RWPE2 (cell line): ENCODE measurements around the gene ANKRD55.

Experiments used
- ATAC-seq: fragments of 200-7000 bp; cut with Tn5 transposase; 3 replicates; pipeline ENCODE4 v1.9.1; 2021; ENCODE audit warnings: low read depth
- DNase-seq: peaks from one replicate; pipeline ENCODE4 v3.0.0-alpha.2; 2020; ENCODE audit warnings: low spot score
- H3K27ac ChIP-seq: fragments of 450-650 bp; 2 replicates; pipeline ENCODE4 v1.5.1; 2017; ENCODE audit warnings: mild to moderate bottlenecking; ENCODE audit not compliant: poor library complexity, severe bottlenecking
- H3K27me3 ChIP-seq: fragments of 250-450 bp; sonication (Bioruptor Pico); 2 replicates; pipeline ENCODE4 v1.5.1; 2021; ENCODE audit warnings: mild to moderate bottlenecking, moderate library complexity; ENCODE audit not compliant: insufficient read depth, poor library complexity, severe bottlenecking
- H3K36me3 ChIP-seq: fragments of 250-450 bp; sonication (Bioruptor Pico); 2 replicates; pipeline ENCODE4 v1.5.1; 2020; ENCODE audit warnings: low read depth, mild to moderate bottlenecking, moderate library complexity
- H3K4me1 ChIP-seq: fragments of 250-450 bp; sonication (Bioruptor Pico); 2 replicates; pipeline ENCODE4 v1.5.1; 2021; ENCODE audit warnings: mild to moderate bottlenecking, moderate library complexity; ENCODE audit not compliant: insufficient read depth, poor library complexity, severe bottlenecking
- H3K4me3 ChIP-seq: fragments of 250-450 bp; sonication (Bioruptor Pico); 2 replicates; pipeline ENCODE4 v1.5.1; 2021; ENCODE audit warnings: mild to moderate bottlenecking, moderate library complexity; ENCODE audit not compliant: severe bottlenecking
- H3K9me3 ChIP-seq: fragments of 250-450 bp; sonication (Bioruptor Pico); 2 replicates; pipeline ENCODE4 v1.5.1; 2021; ENCODE audit warnings: mild to moderate bottlenecking, moderate library complexity; ENCODE audit not compliant: severe bottlenecking
- TF ChIP-seq, protein P1 (sequence below): fragments of 450-650 bp; IDR thresholded peaks from one replicate; pipeline ENCODE4 v1.5.1; 2017; ENCODE audit warnings: mild to moderate bottlenecking, moderate library complexity; ENCODE audit not compliant: poor library complexity, severe bottlenecking

Gene ANKRD55

DNA sequence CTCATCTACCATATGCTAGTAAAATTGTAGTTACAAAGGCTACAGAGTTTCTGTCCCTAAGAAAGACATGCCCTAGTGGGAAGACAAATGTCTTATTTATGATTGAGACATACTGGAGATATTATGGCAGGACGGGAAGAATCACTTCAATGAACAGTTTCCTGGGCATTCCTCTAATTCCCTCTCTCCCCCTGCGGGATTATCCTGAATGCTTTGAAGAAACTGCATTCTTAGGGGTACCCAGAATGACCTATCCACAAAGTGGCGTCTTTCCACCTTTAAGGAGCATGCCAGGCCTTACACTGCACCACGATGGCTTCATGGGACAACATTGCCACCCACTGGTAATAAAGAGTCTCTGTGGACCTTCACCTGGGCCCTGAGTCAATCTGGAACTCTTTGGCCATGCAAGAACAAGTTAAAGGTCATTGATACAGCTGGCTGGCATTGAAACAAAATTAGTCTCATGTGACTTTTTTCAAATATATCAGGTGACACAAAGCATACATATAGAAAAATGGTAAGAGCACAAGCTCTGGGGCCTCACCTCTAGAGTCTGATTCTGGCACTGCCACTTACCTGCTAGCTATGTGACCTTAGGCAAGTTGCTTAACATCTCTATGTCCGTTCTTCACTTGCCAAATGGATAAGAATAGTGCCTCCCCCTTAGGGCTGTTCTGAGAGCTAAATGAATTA lies 32.0 kb downstream of the ANKRD55 start:
- Histone ChIP-seq H3K4me1 (no peaks in the 10 kb centered on the region), H3K27ac (no peak overlapping the region)

GRCh38 chr5:56195016-56195415 lies 38.1 kb downstream of the ANKRD55 start:
- Histone ChIP-seq H3K27me3 (no peaks in the 10 kb centered on the region), H3K9me3 (peaks cover 5% of the 10 kb centered on the region), H3K4me3 (no peak overlapping the region), H3K4me1 (no peaks in the 10 kb centered on the region), H3K36me3 (no peaks in the 10 kb centered on the region), H3K27ac (no peak overlapping the region)
- DNase-seq: no peak
- no peak for ATAC-seq
- TF ChIP-seq, protein P1, sequence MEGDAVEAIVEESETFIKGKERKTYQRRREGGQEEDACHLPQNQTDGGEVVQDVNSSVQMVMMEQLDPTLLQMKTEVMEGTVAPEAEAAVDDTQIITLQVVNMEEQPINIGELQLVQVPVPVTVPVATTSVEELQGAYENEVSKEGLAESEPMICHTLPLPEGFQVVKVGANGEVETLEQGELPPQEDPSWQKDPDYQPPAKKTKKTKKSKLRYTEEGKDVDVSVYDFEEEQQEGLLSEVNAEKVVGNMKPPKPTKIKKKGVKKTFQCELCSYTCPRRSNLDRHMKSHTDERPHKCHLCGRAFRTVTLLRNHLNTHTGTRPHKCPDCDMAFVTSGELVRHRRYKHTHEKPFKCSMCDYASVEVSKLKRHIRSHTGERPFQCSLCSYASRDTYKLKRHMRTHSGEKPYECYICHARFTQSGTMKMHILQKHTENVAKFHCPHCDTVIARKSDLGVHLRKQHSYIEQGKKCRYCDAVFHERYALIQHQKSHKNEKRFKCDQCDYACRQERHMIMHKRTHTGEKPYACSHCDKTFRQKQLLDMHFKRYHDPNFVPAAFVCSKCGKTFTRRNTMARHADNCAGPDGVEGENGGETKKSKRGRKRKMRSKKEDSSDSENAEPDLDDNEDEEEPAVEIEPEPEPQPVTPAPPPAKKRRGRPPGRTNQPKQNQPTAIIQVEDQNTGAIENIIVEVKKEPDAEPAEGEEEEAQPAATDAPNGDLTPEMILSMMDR: no peak

More for the DNA sequence above, 32.0 kb downstream of the ANKRD55 start:
- DNase-seq (no peak), ATAC-seq (peak; percentile 100)
- no peak overlapping the region for H3K4me3 ChIP-seq
- no peaks in the 10 kb centered on the region for H3K36me3 ChIP-seq
- H3K9me3 ChIP-seq: no peaks in the 10 kb centered on the region
- TF ChIP-seq, protein P1: peak; percentile 95
- no peaks in the 10 kb centered on the region for H3K27me3 ChIP-seq

- peaks cover 5% of the 10 kb centered on the region for H3K9me3 ChIP-seq
- H3K36me3 ChIP-seq: no peaks in the 10 kb centered on the region
- TF ChIP-seq, protein P1: no peak
- H3K4me3 ChIP-seq: no peak overlapping the region
- DNase-seq (no peak), ATAC-seq (no peak)
- H3K4me1 ChIP-seq: no peaks in the 10 kb centered on the region
- no peak overlapping the region for H3K27ac ChIP-seq
- H3K27me3 ChIP-seq: no peaks in the 10 kb centered on the region
These were observed 40.9 kb downstream of the ANKRD55 start for GRCh38 chr5:56192246-56192645.

- ATAC-seq: no peak
- TF ChIP-seq, protein P1: no peak
- H3K27me3 ChIP-seq: no peaks in the 10 kb centered on the region
- peaks cover 5% of the 10 kb centered on the region for H3K9me3 ChIP-seq
- H3K27ac ChIP-seq: no peak overlapping the region
- H3K36me3 ChIP-seq: no peaks in the 10 kb centered on the region
- H3K4me3 ChIP-seq: no peak overlapping the region
- no peaks in the 10 kb centered on the region for H3K4me1 ChIP-seq
- no peak for DNase-seq
These were observed 41.5 kb downstream of the ANKRD55 start for GRCh38 chr5:56191656-56192055.

GRCh38 chr5:56190497-56190896 lies 42.6 kb downstream of the ANKRD55 start:
- DNase-seq (no peak), ATAC-seq (peak; percentile 68; the same call in 2 of the 3 replicates)

More at GRCh38 chr5:56190497-56190896, 42.6 kb downstream of the ANKRD55 start:
- TF ChIP-seq, protein P1: no peak
- H3K27me3 ChIP-seq: no peaks in the 10 kb centered on the region
- no peaks in the 10 kb centered on the region for H3K4me1 ChIP-seq
- no peak overlapping the region for H3K4me3 ChIP-seq
- H3K9me3 ChIP-seq: peaks cover 5% of the 10 kb centered on the region
- H3K36me3 ChIP-seq: no peaks in the 10 kb centered on the region
- H3K27ac ChIP-seq: no peak overlapping the region
